Stomach (tissue), 4 donors: Measurements from ENCODE around the gene ASCL2.

Experiments
- CTCF ChIP-seq, 7 experiments: fragments of 450-650 bp in 4 of 7; fragments of 200-600 bp in 3 of 7; sonication (generic) in 3 of 7; IDR thresholded peaks; one replicate each; pipeline ENCODE4 v1.5.1; 2016 to 2019; ENCODE audit warnings: antibody characterized with exemption in 7 of 7, control low read depth in 2 of 7, mild to moderate bottlenecking in 1 of 7
- EP300 ChIP-seq: sonication (generic); formaldehyde crosslinking; IDR thresholded peaks from one replicate; pipeline ENCODE4 v1.6.1; 2017; ENCODE audit warnings: antibody characterized with exemption
- POLR2A ChIP-seq, 4 donors: fragments of 450-650 bp; IDR thresholded peaks; one replicate each; pipeline ENCODE4 v1.6.1; 2016; ENCODE audit warnings: antibody characterized with exemption in 4 of 4, control low read depth in 2 of 4, mild to moderate bottlenecking in 1 of 4, moderate library complexity in 1 of 4
- POLR2AphosphoS5 ChIP-seq, 3 donors: sonication (generic); formaldehyde crosslinking; IDR thresholded peaks; one replicate each; pipeline ENCODE4 v1.6.1; 2016; ENCODE audit warnings: antibody characterized with exemption in 3 of 3

GRCh38 chr11:2275334-2276279 is 5.2 kb upstream of the ASCL2 start:
- TF ChIP-seq CTCF (IDR thresholded peaks at IDR 0.05) (no peak), POLR2AphosphoS5 (IDR thresholded peaks at IDR 0.05) (no peak), POLR2A (IDR thresholded peaks at IDR 0.05) (no peak), EP300 (no peak)
